H9 (cell line): Measurements from ENCODE around the gene CLIC1. TPM values are rescaled to one million over a fixed set of nuclear protein-coding genes. Genes with fewer than 3 reads are reported as not detected.

Experiments used
- DNase-seq: peaks from one replicate; pipeline ENCODE4 v3.0.0-alpha.2; 2017
- H2AFZ ChIP-seq: one replicate; pipeline ENCODE4 v1.6.1; 2013; ENCODE audit warnings: mild to moderate bottlenecking, low read length, control low read depth, moderate library complexity
- H2AK5ac ChIP-seq: 2 replicates; pipeline ENCODE4 v1.6.1; 2013; ENCODE audit warnings: low read length, control low read depth, mixed read lengths; ENCODE audit not compliant: insufficient read length
- H2BK120ac ChIP-seq: one replicate; pipeline ENCODE4 v1.6.1; 2013; ENCODE audit warnings: low read depth, mild to moderate bottlenecking, low read length, control low read depth, inconsistent platforms; ENCODE audit not compliant: poor library complexity, severe bottlenecking
- H2BK12ac ChIP-seq: 2 replicates; pipeline ENCODE4 v1.6.1; 2013; ENCODE audit warnings: low read length, control low read depth, mixed read lengths, low read depth; ENCODE audit not compliant: insufficient read length
- H2BK15ac ChIP-seq: 2 replicates; pipeline ENCODE4 v1.6.1; 2013; ENCODE audit warnings: low read depth, low read length, control low read depth
- H2BK20ac ChIP-seq: one replicate; pipeline ENCODE4 v1.6.1; 2013; ENCODE audit warnings: low read depth, mild to moderate bottlenecking, low read length, control low read depth, inconsistent platforms; ENCODE audit not compliant: poor library complexity, severe bottlenecking
- H2BK5ac ChIP-seq: 2 replicates; pipeline ENCODE4 v1.6.1; 2013; ENCODE audit warnings: low read length, control low read depth, mixed read lengths; ENCODE audit not compliant: insufficient read length
- H3K14ac ChIP-seq: 2 replicates; pipeline ENCODE4 v1.6.1; 2013; ENCODE audit warnings: low read length, control low read depth; ENCODE audit not compliant: insufficient read depth
- H3K18ac ChIP-seq: 2 replicates; pipeline ENCODE4 v1.6.1; 2013; ENCODE audit warnings: low read depth, mild to moderate bottlenecking, mixed read lengths, low read length, control low read depth; ENCODE audit not compliant: insufficient read length
- H3K23ac ChIP-seq: 2 replicates; pipeline ENCODE4 v1.6.1; 2013; ENCODE audit warnings: low read length, control low read depth, mixed read lengths, low read depth; ENCODE audit not compliant: insufficient read length
- H3K23me2 ChIP-seq: 2 replicates; pipeline ENCODE4 v1.6.1; 2013; ENCODE audit warnings: low read depth, mild to moderate bottlenecking, mixed read lengths, low read length, control low read depth; ENCODE audit not compliant: insufficient read length, poor library complexity, severe bottlenecking
- H3K27ac ChIP-seq: 2 replicates; pipeline ENCODE4 v1.5.1; 2013; ENCODE audit warnings: low read length, control low read depth, mixed read lengths, low read depth; ENCODE audit not compliant: insufficient read length
- H3K27me3 ChIP-seq: 2 replicates; pipeline ENCODE4 v1.6.1; 2013; ENCODE audit warnings: low read length, control low read depth, inconsistent platforms; ENCODE audit not compliant: insufficient read depth
- H3K4ac ChIP-seq: 2 replicates; pipeline ENCODE4 v1.6.1; 2013; ENCODE audit warnings: low read depth, mild to moderate bottlenecking, control low read depth, inconsistent platforms, low read length, moderate library complexity
- H3K4me1 ChIP-seq: 2 replicates; pipeline ENCODE4 v1.6.1; 2013; ENCODE audit warnings: low read length, control low read depth, inconsistent platforms; ENCODE audit not compliant: insufficient read depth
- H3K4me2 ChIP-seq: 2 replicates; pipeline ENCODE4 v1.6.1; 2013; ENCODE audit warnings: low read length, control low read depth, mixed read lengths; ENCODE audit not compliant: insufficient read length, insufficient read depth
- H3K56ac ChIP-seq: 2 replicates; pipeline ENCODE4 v1.6.1; 2013; ENCODE audit warnings: low read depth, mild to moderate bottlenecking, mixed read lengths, low read length, control low read depth; ENCODE audit not compliant: insufficient read length
- H3K79me1 ChIP-seq: 2 replicates; pipeline ENCODE4 v1.6.1; 2013; ENCODE audit warnings: low read depth, mild to moderate bottlenecking, moderate library complexity, low read length, control low read depth, inconsistent platforms; ENCODE audit not compliant: insufficient read depth, poor library complexity, severe bottlenecking
- H3K79me2 ChIP-seq: 2 replicates; pipeline ENCODE4 v1.6.1; 2013; ENCODE audit warnings: low read length, control low read depth, inconsistent platforms; ENCODE audit not compliant: insufficient read depth
- H3K9ac ChIP-seq: 2 replicates; pipeline ENCODE4 v1.6.1; 2013; ENCODE audit warnings: low read length, control low read depth, mixed read lengths; ENCODE audit not compliant: insufficient read length; ENCODE audit errors: extremely low read depth
- H3K9me3 ChIP-seq: one replicate; pipeline ENCODE4 v1.6.1; 2013; ENCODE audit warnings: low read depth, low read length, inconsistent platforms; ENCODE audit not compliant: control insufficient read depth
- H3T11ph ChIP-seq: one replicate; pipeline ENCODE4 v1.6.1; 2013; ENCODE audit warnings: mild to moderate bottlenecking, low read length, control low read depth, inconsistent platforms
- H4K20me1 ChIP-seq: one replicate; pipeline ENCODE4 v1.6.1; 2013; ENCODE audit not compliant: control insufficient read depth, insufficient read length, insufficient read depth
- H4K5ac ChIP-seq: 2 replicates; pipeline ENCODE4 v1.6.1; 2013; ENCODE audit warnings: low read depth, mild to moderate bottlenecking, mixed read lengths, low read length, control low read depth; ENCODE audit not compliant: insufficient read length
- H4K8ac ChIP-seq: replicated peaks from 2 replicates; pipeline ENCODE4 v1.6.1; 2013; ENCODE audit warnings: low read length, control low read depth, mixed read lengths, low read depth; ENCODE audit not compliant: insufficient read length
- H4K91ac ChIP-seq: 2 replicates; pipeline ENCODE4 v1.6.1; 2013; ENCODE audit warnings: low read depth, mild to moderate bottlenecking, moderate library complexity, mixed read lengths, low read length, control low read depth; ENCODE audit not compliant: insufficient read length
- H3K27ac Mint-ChIP-seq, 3 experiments: 2 replicates in 2 of 3; 3 replicates in 1 of 3; pipeline ENCODE4 v1.8.0; 2020 to 2021; ENCODE audit warnings: mixed read lengths in 3 of 3, mild to moderate bottlenecking in 1 of 3, moderate library complexity in 1 of 3
- H3K27me3 Mint-ChIP-seq: 2 replicates; pipeline ENCODE4 v1.8.0; 2021; ENCODE audit warnings: low read depth, mild to moderate bottlenecking, moderate library complexity, mixed read lengths
- H3K36me3 Mint-ChIP-seq, 3 experiments: 2 replicates in 2 of 3; 3 replicates in 1 of 3; pipeline ENCODE4 v1.8.0; 2020 to 2021; ENCODE audit warnings: low read depth in 3 of 3, mixed read lengths in 3 of 3; ENCODE audit not compliant: insufficient read depth in 1 of 3
- H3K4me1 Mint-ChIP-seq, 2 experiments: 2 replicates each; pipeline ENCODE4 v1.8.0; 2020; ENCODE audit warnings: mixed read lengths in 2 of 2
- H3K4me3 Mint-ChIP-seq, 2 experiments: 2 replicates in 1 of 2; 3 replicates in 1 of 2; pipeline ENCODE4 v1.8.0; 2020 to 2021; ENCODE audit warnings: mild to moderate bottlenecking in 2 of 2, mixed read lengths in 2 of 2, moderate library complexity in 1 of 2
- H3K9me3 Mint-ChIP-seq, 2 experiments: 2 replicates in 1 of 2; 3 replicates in 1 of 2; pipeline ENCODE4 v1.8.0; 2020; ENCODE audit warnings: mild to moderate bottlenecking in 2 of 2, mixed read lengths in 2 of 2, moderate library complexity in 1 of 2
- CTCF ChIP-seq: fragments of 200-600 bp; sonication (generic); conservative IDR thresholded peaks from 3 replicates; pipeline ENCODE4 v1.8.0; 2021; ENCODE audit warnings: antibody characterized with exemption, mild to moderate bottlenecking
- WGBS: extraction: QIAGEN DNeasy Blood & Tissue Kit; methylation state at CpG from one replicate; pipeline ENCODE4 v1.1.7; 2013; ENCODE audit warnings: missing lambda C conversion rate, low lambda C conversion rate, mixed read lengths; ENCODE audit not compliant: insufficient read length; ENCODE audit errors: extremely low coverage; 5-methylcytosine and 5-hydroxymethylcytosine counted together
- total RNA-seq: library from RNA; stranded (reverse); gene quantifications from 2 replicates; pipeline ENCODE4 v1.2.1, GENCODE V29; 2021

The CLIC1 gene
- total RNA-seq, 1 experiment from 2014 or later = 265 TPM

GRCh38 chr6:31728767-31729514 is 7.4 kb downstream of the CLIC1 start, which contains the start of gene DDAH2:
DDAH2 (minus strand) TSS chr6:31729299; CDS start chr6:31729161, 138 bp downstream.
- no peak within 1 kb of the TSS for H4K91ac ChIP-seq
- no peaks in the 10 kb centered on the region for H3K79me2 ChIP-seq
- H2BK120ac ChIP-seq = no peak within 1 kb of the TSS
- no CpG with 5 or more reads among the region's 36 CpGs for WGBS
- no peak for DNase-seq
- H3K9ac ChIP-seq = peak within 1 kb of the TSS; percentile 74
- no peak within 1 kb of the TSS for H3K56ac ChIP-seq
- Mint-ChIP-seq H3K4me3 (peak within 1 kb of the TSS; percentile 83 to 98), H3K9me3 (no peaks in the 10 kb centered on the region; a peak in 2 of 5 replicates), H3K4me1 (peaks cover 17 to 23% of the 10 kb centered on the region in 2 experiments), H3K36me3 (peaks cover 37 to 70% (median 64%) of the 10 kb centered on the region in 3 experiments), H3K27ac (peak within 1 kb of the TSS; percentile 93 to 98 (median 93)), H3K27me3 (no peaks in the 10 kb centered on the region)
- H3K9me3 ChIP-seq = no peaks in the 10 kb centered on the region
- H2BK12ac ChIP-seq = no peak within 1 kb of the TSS
- no peak within 1 kb of the TSS for H2AFZ ChIP-seq
- no peak within 1 kb of the TSS for H2AK5ac ChIP-seq
- H3K27me3 ChIP-seq = no peaks in the 10 kb centered on the region
- no peak within 1 kb of the TSS for H3K27ac ChIP-seq
- H3K4ac ChIP-seq = no peak within 1 kb of the TSS
- H4K8ac ChIP-seq = no peak within 1 kb of the TSS
- H3K18ac ChIP-seq = peak within 1 kb of the TSS; percentile 52
- H4K5ac ChIP-seq = no peak within 1 kb of the TSS
- peaks cover 9% of the 10 kb centered on the region for H3K23me2 ChIP-seq
- H2BK5ac ChIP-seq = no peak within 1 kb of the TSS
- H3T11ph ChIP-seq = no peak within 1 kb of the TSS
- TF ChIP-seq CTCF = no peak
- peak within 1 kb of the TSS; percentile 60 for H3K4me2 ChIP-seq
- H3K4me1 ChIP-seq = 0 out of 2 replicates have a peak, but pooled peaks cover under 1% of the 10 kb centered on the region
- no peak within 1 kb of the TSS for H2BK20ac ChIP-seq
- H3K79me1 ChIP-seq = no peaks in the 10 kb centered on the region
- H2BK15ac ChIP-seq = no peak within 1 kb of the TSS
- no peaks in the 10 kb centered on the region for H4K20me1 ChIP-seq
- H3K23ac ChIP-seq = no peak within 1 kb of the TSS
- peak within 1 kb of the TSS; percentile 80; the same call in 1 of the 2 replicates for H3K14ac ChIP-seq
